GM12892 (cell line): ENCODE data around the gene RAD52.
"Not testable (repeated sequence)": the region's sequence is repeated elsewhere in the genome, so short reads cannot be mapped to it uniquely, and the experiment has no call there.

Experiments used
- DNase-seq: peaks from one replicate; pipeline ENCODE4 v3.0.0; 2011; ENCODE audit not compliant: insufficient read length
- FAIRE-seq: peaks from 2 replicates; lab custom pipeline; 2011; peaks lifted over from hg19 to GRCh38; lab: Jason Lieb, UNC
- POLR2A ChIP-seq: IDR thresholded peaks from 2 replicates; pipeline ENCODE4 v1.6.1; 2011; ENCODE audit warnings: low read depth, low read length, control low read depth
- POLR2AphosphoS5 ChIP-seq: IDR thresholded peaks from 2 replicates; pipeline ENCODE4 v1.6.1; 2011; ENCODE audit warnings: low read depth, low read length, control low read depth
- TAF1 ChIP-seq: IDR thresholded peaks from 2 replicates; pipeline ENCODE4 v1.6.1; 2011; ENCODE audit warnings: low read depth, mild to moderate bottlenecking, control low read depth, low read length, borderline replicate concordance

The RAD52 gene

DNA sequence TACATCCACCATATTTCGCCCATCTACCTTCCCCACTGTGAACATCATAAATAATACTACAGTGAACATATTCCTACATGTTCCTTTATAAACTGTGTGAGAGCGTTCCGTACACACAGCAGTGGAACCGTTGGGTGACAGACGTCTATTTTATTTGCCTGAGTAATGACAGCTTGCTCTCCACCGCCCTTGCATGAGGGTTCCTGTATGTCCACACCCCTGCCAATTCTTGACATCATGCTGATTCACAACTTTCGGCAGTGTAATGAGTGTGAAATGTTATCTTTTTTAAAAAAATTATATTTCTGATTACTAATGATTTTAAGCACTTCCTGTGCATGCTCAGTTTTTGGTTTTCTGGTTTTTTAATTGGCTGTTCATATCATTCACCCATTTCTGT is 4.3 kb upstream of the RAD52 start:
- no peak for DNase-seq
- no peak for TF ChIP-seq POLR2A
- TF ChIP-seq TAF1: no peak
- TF ChIP-seq POLR2AphosphoS5: no peak
- FAIRE-seq: no peak

DNA sequence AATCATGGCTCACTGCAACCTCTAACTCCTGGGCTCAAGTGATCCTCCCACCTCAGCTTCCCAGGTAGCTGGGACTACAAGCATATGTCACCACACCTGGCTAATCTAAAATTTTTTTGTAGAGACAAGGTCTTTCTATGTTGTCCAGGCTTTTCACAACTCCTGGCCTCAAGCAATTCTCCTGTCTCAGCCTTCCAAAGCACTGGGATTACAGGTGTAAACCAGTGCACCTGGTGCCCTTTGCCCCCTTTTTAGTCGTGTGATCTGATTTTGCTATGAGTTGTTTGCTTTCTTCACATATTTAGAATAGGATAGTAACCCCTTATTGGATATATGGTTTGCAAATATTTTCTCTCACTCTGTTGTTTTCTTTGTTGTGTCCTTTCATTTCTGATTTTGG is 1.7 kb upstream of the RAD52 start:
- DNase-seq: no peak
- no peak for TF ChIP-seq TAF1
- TF ChIP-seq POLR2AphosphoS5: no peak
- no peak for TF ChIP-seq POLR2A
- no peak for FAIRE-seq

DNA sequence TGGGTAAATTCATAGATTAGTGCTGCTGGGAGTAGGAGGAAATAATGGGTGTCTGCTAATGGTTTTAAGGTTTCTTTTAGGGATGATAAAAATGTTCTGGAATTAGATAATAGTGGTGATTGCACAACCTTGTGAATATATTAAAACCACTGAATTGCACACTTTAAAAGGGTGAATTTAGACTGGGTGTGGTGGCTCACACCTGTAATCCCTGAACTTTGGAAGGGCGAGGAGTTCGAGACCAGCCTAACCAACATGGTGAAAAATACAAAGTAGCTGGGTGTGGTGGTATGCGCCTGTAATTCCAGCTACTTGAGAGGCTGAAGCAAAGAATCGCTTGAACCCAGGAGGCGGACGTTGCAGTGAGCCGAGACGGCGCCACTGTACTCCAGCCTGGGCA is 1.3 kb downstream of the RAD52 start:
- TF ChIP-seq POLR2AphosphoS5 (no peak), TAF1 (no peak), POLR2A (no peak)
- no peak for FAIRE-seq

DNA sequence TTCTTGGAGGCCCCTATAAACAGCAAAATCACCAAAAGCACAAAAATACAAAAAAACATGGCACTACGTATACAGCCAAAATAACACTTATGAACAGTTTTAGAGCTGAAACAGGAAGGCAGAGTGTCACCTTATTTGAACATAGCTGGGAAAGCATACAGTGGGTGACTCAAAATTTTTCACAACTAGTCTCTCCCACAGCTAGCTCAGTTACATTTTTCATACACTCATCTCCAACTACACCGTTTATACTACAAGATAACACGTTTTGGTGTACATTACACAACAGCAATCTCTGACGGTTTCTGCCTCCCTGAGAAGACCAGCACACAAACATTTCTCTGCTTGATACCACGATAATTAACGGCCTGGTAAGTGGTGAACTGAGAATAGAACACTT is 2.9 kb downstream of the RAD52 start:
- FAIRE-seq (no peak), DNase-seq (no peak)
- TF ChIP-seq POLR2A (no peak), TAF1 (no peak), POLR2AphosphoS5 (no peak)

More for the DNA sequence above, 1.3 kb downstream of the RAD52 start:
- DNase-seq: no peak

DNA sequence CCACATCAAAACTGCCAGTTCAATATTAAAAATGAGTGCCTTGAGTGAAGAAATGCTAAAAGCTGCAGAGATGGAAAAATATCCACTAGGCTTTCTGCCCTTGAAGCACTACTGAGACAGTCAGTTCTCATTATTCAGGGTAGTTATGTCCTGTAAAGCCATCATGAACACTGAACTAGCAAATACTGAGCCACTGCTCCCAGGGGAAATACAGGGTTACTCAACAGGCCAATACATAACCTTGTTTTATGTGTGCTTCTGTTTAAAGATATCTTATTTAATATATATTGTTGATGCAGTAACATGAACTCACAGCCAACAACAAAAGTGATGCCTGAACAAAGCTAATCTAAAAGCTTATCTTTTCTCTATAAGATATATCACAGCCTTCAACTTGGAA is 3.3 kb downstream of the RAD52 start:
- TF ChIP-seq TAF1: no peak
- TF ChIP-seq POLR2AphosphoS5: no peak
- no peak for TF ChIP-seq POLR2A
- no peak for FAIRE-seq
- no peak for DNase-seq

DNA sequence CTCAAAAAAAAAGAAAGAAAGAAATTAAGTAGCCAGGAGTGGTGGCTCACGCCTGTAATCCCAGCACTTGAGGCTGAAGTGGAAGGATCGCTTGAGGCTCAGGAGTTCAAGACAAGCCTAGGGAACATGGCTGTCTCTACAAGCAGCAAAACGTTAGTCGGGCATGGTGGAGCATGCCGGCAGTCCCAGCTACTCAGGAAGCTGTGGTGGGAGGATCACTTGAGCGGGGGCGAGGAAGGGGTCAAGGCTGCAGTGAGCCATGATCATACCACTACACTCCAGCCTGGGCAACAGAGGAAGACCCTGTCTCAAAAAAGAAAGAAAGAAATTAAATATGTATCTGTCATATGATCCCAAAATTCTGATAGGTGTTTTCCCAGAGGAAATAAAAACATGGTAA is 5.3 kb downstream of the RAD52 start:
- FAIRE-seq: no peak
- TF ChIP-seq POLR2A: no peak
- TF ChIP-seq POLR2AphosphoS5: no peak
- no peak for TF ChIP-seq TAF1
- no peak for DNase-seq

DNA sequence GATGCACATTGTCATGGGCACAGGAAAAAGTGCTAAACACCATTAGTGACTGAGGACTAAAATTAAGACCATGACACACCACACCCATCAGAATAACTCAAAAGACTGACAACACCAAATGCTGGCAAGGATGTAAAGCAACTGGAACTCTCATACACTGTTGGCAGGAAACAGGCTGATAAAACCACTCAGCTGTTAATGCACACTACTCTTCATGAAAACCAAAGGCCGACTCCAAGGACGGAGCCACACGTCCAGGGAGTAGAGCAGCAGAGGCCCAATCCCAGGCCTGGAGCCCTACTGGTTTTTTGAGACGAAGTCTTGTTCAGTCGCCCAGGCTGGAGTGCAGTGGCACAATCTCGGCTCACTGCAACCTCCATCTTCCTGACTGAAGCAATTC is 6.4 kb downstream of the RAD52 start:
- DNase-seq (no peak), FAIRE-seq (no peak)
- TF ChIP-seq TAF1: no peak

DNA sequence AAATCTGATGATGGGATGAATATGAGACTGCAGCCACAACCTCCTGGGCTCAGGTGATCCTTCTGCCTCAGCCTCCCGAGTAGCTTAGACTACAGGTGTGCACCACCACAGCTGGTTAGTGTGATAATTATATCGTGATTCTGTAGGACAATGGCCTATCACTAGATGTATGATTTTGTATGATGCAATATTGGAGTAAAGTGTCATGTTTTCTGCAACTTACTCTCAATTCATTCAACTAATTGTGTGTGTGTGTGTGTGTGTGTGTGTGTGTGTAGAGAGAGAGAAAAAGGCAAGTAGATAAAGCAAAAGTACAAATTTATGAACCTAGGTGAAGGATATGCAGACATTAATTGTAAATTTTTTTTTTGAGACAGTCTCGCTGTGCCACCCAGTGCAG is 10.7 kb downstream of the RAD52 start:
- DNase-seq (no peak), FAIRE-seq (no peak)
- TF ChIP-seq POLR2A: no peak
- TF ChIP-seq POLR2AphosphoS5: no peak
- TF ChIP-seq TAF1: no peak

DNA sequence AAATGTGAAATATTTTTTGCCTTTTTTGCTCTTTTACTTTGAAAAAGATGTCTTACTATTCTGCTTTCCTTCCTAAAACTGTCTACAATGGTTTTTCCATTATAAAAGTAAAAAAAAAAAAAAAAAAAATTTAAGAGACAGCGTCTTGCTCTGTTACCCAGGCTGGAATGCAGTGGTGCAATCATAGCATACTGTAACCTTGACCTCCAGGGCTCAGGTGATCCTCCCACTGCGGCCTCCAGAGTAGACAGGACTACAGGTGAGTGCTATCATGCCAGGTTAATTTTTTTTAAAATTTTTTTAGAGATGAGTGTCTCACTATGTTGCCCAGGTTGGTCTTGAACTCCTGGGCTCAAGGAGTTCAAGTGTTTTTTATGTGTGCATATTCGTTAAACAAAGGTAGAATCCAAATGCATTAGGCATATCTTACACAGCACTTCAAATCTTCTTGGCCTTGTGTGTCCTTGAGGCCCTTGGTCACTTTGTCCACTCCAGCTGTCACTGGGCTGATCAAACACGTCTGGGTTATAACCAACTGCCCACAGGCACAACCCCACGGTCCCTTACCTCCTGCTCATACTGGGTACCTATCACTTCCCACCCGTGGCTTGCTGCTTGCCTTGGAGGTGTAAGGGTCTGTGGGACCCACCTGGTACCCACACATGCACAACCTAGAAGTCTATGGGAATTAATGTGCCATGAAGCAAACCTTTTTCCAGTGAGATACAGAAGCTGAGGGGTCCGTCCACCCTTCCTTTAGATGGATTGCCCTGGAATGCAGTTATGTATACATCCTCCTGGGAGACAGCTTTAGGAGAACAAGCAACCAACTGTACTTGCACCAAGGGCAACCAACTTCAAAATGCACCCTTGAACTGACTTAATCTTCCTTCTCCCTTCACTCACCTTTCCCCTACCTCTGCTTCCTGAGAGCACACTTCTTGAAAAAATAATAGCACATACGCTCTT is 12.8 kb downstream of the RAD52 start:
- DNase-seq: no peak
- TF ChIP-seq POLR2AphosphoS5 (no peak), POLR2A (no peak), TAF1 (no peak)
- no peak for FAIRE-seq

DNA sequence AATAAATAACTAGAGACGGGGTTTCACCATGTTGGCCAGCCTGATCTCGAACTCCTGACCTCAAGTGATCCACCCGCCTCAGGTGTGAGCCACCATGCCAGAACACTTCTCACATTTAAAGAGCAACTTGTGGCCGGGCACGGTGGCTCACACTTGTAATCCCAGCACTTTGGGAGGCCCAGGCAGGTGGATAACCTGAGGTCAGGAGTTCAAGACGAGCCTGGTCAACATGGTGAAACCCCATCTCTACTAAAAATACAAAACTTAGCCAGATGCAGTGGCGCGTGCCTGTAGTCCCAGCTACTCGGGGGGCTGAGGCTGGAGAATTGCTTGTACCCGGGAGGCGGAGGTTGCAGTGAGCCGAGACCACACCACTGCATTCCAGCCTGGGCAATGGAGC is 13.6 kb downstream of the RAD52 start:
- DNase-seq, FAIRE-seq: not testable (repeated sequence)

DNA sequence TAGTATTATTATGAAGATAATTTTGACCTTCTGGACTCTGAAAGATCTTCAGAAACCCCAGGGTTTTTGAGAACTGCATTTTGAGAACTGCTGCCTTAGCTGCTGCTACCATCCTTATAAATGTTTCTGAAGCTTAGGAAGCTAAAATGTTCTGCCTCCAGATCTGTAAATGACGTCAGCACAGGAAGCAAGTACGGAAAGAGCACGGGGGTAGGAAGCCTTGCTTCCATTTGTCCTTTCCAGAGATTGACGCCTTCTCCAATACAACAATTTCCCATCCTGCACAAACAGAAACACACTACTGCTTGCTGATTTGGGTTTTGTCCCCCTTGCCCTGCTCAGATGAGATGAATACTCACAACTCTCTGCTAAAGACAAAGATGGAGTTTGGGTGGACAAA is 17.9 kb downstream of the RAD52 start:
- DNase-seq (no peak), FAIRE-seq (no peak)
- TF ChIP-seq POLR2A (no peak), POLR2AphosphoS5 (no peak)

DNA sequence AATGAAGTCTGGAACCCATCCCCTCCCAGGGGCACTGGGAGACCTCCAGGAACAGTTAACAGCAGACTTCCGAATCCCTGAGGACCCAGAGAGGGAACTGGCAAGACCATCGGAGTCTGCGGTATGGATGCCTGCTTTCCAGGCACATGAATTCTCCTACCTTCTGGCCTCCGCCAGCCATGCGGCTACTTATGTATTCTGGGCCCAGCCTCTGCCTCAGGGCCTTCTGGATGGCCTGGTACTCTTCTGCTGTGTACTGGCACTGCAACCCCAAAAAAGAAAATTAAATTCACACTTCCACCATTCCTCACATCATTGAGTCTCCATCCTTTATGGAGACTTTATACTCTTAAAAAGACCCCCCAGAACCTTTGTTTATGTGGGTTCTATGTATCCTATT is 18.4 kb downstream of the RAD52 start:
- TF ChIP-seq POLR2AphosphoS5 (no peak), POLR2A (no peak), TAF1 (no peak)
- FAIRE-seq: no peak
- DNase-seq: no peak
